HepG2 (cell line): ENCODE data around the gene ZCRB1. TPM values are rescaled to one million over a fixed set of nuclear protein-coding genes. Genes with fewer than 3 reads are reported as not detected.

ENCODE experiments used
- AGO1 ChIP-seq: fragments of 200-400 bp; formaldehyde crosslinking; IDR thresholded peaks from 2 replicates; pipeline ENCODE4 v1.6.1; 2017; ENCODE audit warnings: mild to moderate bottlenecking, low read depth, low read length, moderate library complexity; ENCODE audit not compliant: poor library complexity, severe bottlenecking
- GTF3A ChIP-seq: sonication (generic); formaldehyde crosslinking; conservative IDR thresholded peaks from 2 replicates; pipeline ENCODE4 v1.4.0; 2020; ENCODE audit warnings: mild to moderate bottlenecking, missing genetic modification reagents
- HHEX ChIP-seq: IDR thresholded peaks from 2 replicates; pipeline ENCODE4 v1.6.1; 2016; ENCODE audit warnings: control low read depth
- HNRNPLL ChIP-seq: fragments of 200-400 bp; formaldehyde crosslinking; IDR thresholded peaks from 2 replicates; pipeline ENCODE4 v1.6.1; 2017; ENCODE audit warnings: mild to moderate bottlenecking, low read depth, low read length; ENCODE audit not compliant: poor library complexity, severe bottlenecking
- JARID2 ChIP-seq: sonication (generic); formaldehyde crosslinking; IDR thresholded peaks from 2 replicates; pipeline ENCODE4 v1.8.1; 2023; ENCODE audit warnings: missing genetic modification reagents, inconsistent platforms; ENCODE audit not compliant: insufficient replicate concordance
- MYNN ChIP-seq: sonication (generic); formaldehyde crosslinking; IDR thresholded peaks from 2 replicates; pipeline ENCODE4 v1.4.0; 2020; ENCODE audit warnings: mild to moderate bottlenecking, low read depth, missing genetic modification reagents
- PITX1 ChIP-seq: sonication (generic); formaldehyde crosslinking; IDR thresholded peaks from 2 replicates; pipeline ENCODE4 v1.5.1; 2020; ENCODE audit warnings: mild to moderate bottlenecking, missing genetic modification reagents
- SUZ12 ChIP-seq: fragments of 150-350 bp; IDR thresholded peaks from 2 replicates; pipeline ENCODE4 v1.6.1; 2014; ENCODE audit warnings: low read depth, low read length
- SYNCRIP ChIP-seq: fragments of 200-400 bp; formaldehyde crosslinking; IDR thresholded peaks from 2 replicates; pipeline ENCODE4 v1.6.1; 2018; ENCODE audit warnings: mild to moderate bottlenecking, low read depth, low read length; ENCODE audit not compliant: insufficient read depth
- TBX3 ChIP-seq: fragments of 450-650 bp; IDR thresholded peaks from 2 replicates; pipeline ENCODE4 v1.6.1; 2017; ENCODE audit warnings: antibody characterized with exemption, mild to moderate bottlenecking, inconsistent platforms, borderline replicate concordance
- ZNF207 ChIP-seq: fragments of 450-650 bp; IDR thresholded peaks from 2 replicates; pipeline ENCODE4 v1.6.1; 2016; ENCODE audit warnings: antibody characterized with exemption, borderline replicate concordance
- ZNF263 ChIP-seq: sonication (generic); formaldehyde crosslinking; IDR thresholded peaks from 2 replicates; pipeline ENCODE4 v1.4.0; 2020; ENCODE audit warnings: missing genetic modification reagents
- ZNF3 ChIP-seq: IDR thresholded peaks from 2 replicates; pipeline ENCODE4 v1.7.0; 2017; ENCODE audit warnings: inconsistent platforms
- ZNF549 ChIP-seq: sonication (generic); formaldehyde crosslinking; IDR thresholded peaks from 2 replicates; pipeline ENCODE4 v1.5.0; 2020; ENCODE audit warnings: missing genetic modification reagents
- ZNF558 ChIP-seq: sonication (generic); formaldehyde crosslinking; IDR thresholded peaks from 2 replicates; pipeline ENCODE4 v1.9.0; 2022; ENCODE audit warnings: mild to moderate bottlenecking, missing genetic modification reagents, borderline replicate concordance
- ZNF614 ChIP-seq: IDR thresholded peaks from 2 replicates; pipeline ENCODE4 v1.6.1; 2018; ENCODE audit warnings: missing biosample characterization, missing genetic modification reagents, inconsistent platforms, borderline replicate concordance
- ZNF788 ChIP-seq: sonication (generic); formaldehyde crosslinking; IDR thresholded peaks from 2 replicates; pipeline ENCODE4 v1.5.0; 2020; ENCODE audit warnings: mild to moderate bottlenecking, missing genetic modification reagents, borderline replicate concordance
- ZSCAN5A ChIP-seq: sonication (generic); formaldehyde crosslinking; IDR thresholded peaks from 2 replicates; pipeline ENCODE4 v1.8.0; 2022; ENCODE audit warnings: mild to moderate bottlenecking, missing genetic modification reagents, borderline replicate concordance
- polyA plus RNA-seq, 8 experiments: library from polyadenylated mRNA; depleted of rRNA in 3 of 8; stranded (reverse) in 7 of 8; unstranded in 1 of 8; fragments of >200 nt; fragmentation: Illumina TruSeq in 4 of 8; extraction: Trizol in 4 of 8; gene quantifications; 2 replicates each; pipeline versions ENCODE4 v1.2.1 to v1.2.3, GENCODE V29; 2011 to 2016; ENCODE audit warnings: low read depth in 4 of 8, missing spikeins in 1 of 8, mixed read lengths in 1 of 8; ENCODE audit not compliant: insufficient read depth in 1 of 8
- total RNA-seq, 5 experiments: library from RNA; depleted of rRNA; stranded (reverse); fragments of >200 nt; fragmentation: Illumina TruSeq; extraction: Trizol; gene quantifications; 2 replicates each; pipeline ENCODE4 v1.2.3, GENCODE V29; 2016; ENCODE audit warnings: low read depth in 1 of 5
- TF ChIP-seq, protein P1 (sequence below): sonication (generic); formaldehyde crosslinking; IDR thresholded peaks from 2 replicates; pipeline ENCODE4 v1.4.0; 2020; ENCODE audit warnings: missing genetic modification reagents, borderline replicate concordance
- TF ChIP-seq, protein P2 (sequence below): IDR thresholded peaks from 2 replicates; pipeline ENCODE4 v1.6.1; 2012; ENCODE audit warnings: low read depth, low read length, improper control_type of control experiment
- TF ChIP-seq, protein P3 (sequence below): sonication (generic); formaldehyde crosslinking; IDR thresholded peaks from 2 replicates; pipeline ENCODE4 v1.4.0; 2020; ENCODE audit warnings: missing genetic modification reagents

Gene ZCRB1
- total and polyA plus RNA-seq, 2 of the 13 experiments (the other 11 are each of a cell fraction or from before 2014, with no cell fraction given), result 43.5 to 49.8 TPM

GRCh38 chr12:42325653-42326474 is at the start of gene ZCRB1, which contains the start of gene PPHLN1 (continued):
- TF ChIP-seq MYNN (CRISPR knock-in tag) (no peak), GTF3A (CRISPR knock-in tag) (no peak), ZNF3 (CRISPR knock-in tag) (no peak), HHEX (CRISPR knock-in tag) (no peak), ZSCAN5A (CRISPR knock-in tag) (no peak), JARID2 (CRISPR knock-in tag) (no peak), AGO1 (peak; percentile 63), SUZ12 (no peak), ZNF207 (no peak), TBX3 (no peak), PITX1 (CRISPR knock-in tag) (no peak), ZNF614 (peak; percentile 38; the same call in 1 of the 2 replicates), ZNF549 (CRISPR knock-in tag) (no peak), ZNF788 (CRISPR knock-in tag) (peak; percentile 69; the same call in 1 of the 2 replicates), ZNF558 (no peak), ZNF263 (no peak), HNRNPLL (peak; percentile 75), SYNCRIP (no peak)
- TF ChIP-seq, protein P1, sequence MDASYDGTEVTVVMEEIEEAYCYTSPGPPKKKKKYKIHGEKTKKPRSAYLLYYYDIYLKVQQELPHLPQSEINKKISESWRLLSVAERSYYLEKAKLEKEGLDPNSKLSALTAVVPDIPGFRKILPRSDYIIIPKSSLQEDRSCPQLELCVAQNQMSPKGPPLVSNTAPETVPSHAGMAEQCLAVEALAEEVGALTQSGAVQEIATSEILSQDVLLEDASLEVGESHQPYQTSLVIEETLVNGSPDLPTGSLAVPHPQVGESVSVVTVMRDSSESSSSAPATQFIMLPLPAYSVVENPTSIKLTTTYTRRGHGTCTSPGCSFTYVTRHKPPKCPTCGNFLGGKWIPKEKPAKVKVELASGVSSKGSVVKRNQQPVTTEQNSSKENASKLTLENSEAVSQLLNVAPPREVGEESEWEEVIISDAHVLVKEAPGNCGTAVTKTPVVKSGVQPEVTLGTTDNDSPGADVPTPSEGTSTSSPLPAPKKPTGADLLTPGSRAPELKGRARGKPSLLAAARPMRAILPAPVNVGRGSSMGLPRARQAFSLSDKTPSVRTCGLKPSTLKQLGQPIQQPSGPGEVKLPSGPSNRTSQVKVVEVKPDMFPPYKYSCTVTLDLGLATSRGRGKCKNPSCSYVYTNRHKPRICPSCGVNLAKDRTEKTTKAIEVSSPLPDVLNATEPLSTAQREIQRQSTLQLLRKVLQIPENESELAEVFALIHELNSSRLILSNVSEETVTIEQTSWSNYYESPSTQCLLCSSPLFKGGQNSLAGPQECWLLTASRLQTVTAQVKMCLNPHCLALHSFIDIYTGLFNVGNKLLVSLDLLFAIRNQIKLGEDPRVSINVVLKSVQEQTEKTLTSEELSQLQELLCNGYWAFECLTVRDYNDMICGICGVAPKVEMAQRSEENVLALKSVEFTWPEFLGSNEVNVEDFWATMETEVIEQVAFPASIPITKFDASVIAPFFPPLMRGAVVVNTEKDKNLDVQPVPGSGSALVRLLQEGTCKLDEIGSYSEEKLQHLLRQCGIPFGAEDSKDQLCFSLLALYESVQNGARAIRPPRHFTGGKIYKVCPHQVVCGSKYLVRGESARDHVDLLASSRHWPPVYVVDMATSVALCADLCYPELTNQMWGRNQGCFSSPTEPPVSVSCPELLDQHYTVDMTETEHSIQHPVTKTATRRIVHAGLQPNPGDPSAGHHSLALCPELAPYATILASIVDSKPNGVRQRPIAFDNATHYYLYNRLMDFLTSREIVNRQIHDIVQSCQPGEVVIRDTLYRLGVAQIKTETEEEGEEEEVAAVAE (CRISPR knock-in tag), result peak; percentile 50; the same call in 1 of the 2 replicates
- TF ChIP-seq, protein P2, sequence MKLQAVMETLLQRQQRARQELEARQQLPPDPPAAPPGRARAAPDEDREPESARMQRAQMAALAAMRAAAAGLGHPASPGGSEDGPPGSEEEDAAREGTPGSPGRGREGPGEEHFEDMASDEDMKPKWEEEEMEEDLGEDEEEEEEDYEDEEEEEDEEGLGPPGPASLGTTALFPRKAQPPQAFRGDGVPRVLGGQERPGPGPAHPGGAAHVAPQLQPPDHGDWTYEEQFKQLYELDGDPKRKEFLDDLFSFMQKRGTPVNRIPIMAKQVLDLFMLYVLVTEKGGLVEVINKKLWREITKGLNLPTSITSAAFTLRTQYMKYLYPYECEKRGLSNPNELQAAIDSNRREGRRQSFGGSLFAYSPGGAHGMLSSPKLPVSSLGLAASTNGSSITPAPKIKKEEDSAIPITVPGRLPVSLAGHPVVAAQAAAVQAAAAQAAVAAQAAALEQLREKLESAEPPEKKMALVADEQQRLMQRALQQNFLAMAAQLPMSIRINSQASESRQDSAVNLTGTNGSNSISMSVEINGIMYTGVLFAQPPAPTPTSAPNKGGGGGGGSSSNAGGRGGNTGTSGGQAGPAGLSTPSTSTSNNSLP, result no peak
- TF ChIP-seq, protein P3, sequence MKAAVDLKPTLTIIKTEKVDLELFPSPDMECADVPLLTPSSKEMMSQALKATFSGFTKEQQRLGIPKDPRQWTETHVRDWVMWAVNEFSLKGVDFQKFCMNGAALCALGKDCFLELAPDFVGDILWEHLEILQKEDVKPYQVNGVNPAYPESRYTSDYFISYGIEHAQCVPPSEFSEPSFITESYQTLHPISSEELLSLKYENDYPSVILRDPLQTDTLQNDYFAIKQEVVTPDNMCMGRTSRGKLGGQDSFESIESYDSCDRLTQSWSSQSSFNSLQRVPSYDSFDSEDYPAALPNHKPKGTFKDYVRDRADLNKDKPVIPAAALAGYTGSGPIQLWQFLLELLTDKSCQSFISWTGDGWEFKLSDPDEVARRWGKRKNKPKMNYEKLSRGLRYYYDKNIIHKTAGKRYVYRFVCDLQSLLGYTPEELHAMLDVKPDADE (CRISPR knock-in tag), result no peak
